Endodermal cell (in vitro differentiated cells): ENCODE measurements around the gene C14orf119. TPM values are rescaled to one million over a fixed set of nuclear protein-coding genes. Genes with fewer than 3 reads are reported as not detected.

Experiments used
- DNase-seq: peaks from one replicate; pipeline ENCODE4 v3.0.0-alpha.2; 2017
- H3K27ac ChIP-seq: 2 replicates; pipeline ENCODE4 v1.5.1; 2013; ENCODE audit warnings: mild to moderate bottlenecking, low read depth, low read length, moderate library complexity
- H3K27me3 ChIP-seq: 2 replicates; pipeline ENCODE4 v1.6.1; 2013; ENCODE audit warnings: mild to moderate bottlenecking, low read length, moderate library complexity; ENCODE audit not compliant: insufficient read depth, control insufficient read depth, poor library complexity, severe bottlenecking
- H3K36me3 ChIP-seq: 2 replicates; pipeline ENCODE4 v1.7.0; 2013; ENCODE audit warnings: mild to moderate bottlenecking, low read length, moderate library complexity; ENCODE audit not compliant: control insufficient read depth, insufficient read depth
- H3K4me1 ChIP-seq: one replicate; pipeline ENCODE4 v1.7.0; 2013; ENCODE audit warnings: low read length; ENCODE audit not compliant: control insufficient read depth, insufficient read depth
- H3K4me3 ChIP-seq: 2 replicates; pipeline ENCODE4 v1.5.1; 2013; ENCODE audit warnings: mild to moderate bottlenecking, low read length, moderate library complexity
- H3K9ac ChIP-seq: 2 replicates; pipeline ENCODE4 v1.6.1; 2013; ENCODE audit warnings: mild to moderate bottlenecking, low read length, moderate library complexity; ENCODE audit not compliant: poor library complexity, severe bottlenecking; ENCODE audit errors: extremely low read depth
- H3K9me3 ChIP-seq: 2 replicates; pipeline ENCODE4 v1.6.1; 2013; ENCODE audit warnings: mild to moderate bottlenecking, low read length, moderate library complexity; ENCODE audit not compliant: control insufficient read depth
- H3K27ac Mint-ChIP-seq: 2 replicates; pipeline ENCODE4 v1.8.0; 2020; ENCODE audit warnings: mixed read lengths
- H3K27me3 Mint-ChIP-seq: 2 replicates; pipeline ENCODE4 v1.8.0; 2021; ENCODE audit warnings: mild to moderate bottlenecking, mixed read lengths; ENCODE audit not compliant: insufficient read depth
- H3K36me3 Mint-ChIP-seq: 2 replicates; pipeline ENCODE4 v1.8.0; 2020; ENCODE audit warnings: low read depth, mixed read lengths
- H3K4me1 Mint-ChIP-seq: 2 replicates; pipeline ENCODE4 v1.8.0; 2020; ENCODE audit warnings: mixed read lengths
- H3K4me3 Mint-ChIP-seq: 2 replicates; pipeline ENCODE4 v1.8.0; 2020; ENCODE audit warnings: mild to moderate bottlenecking, moderate library complexity, mixed read lengths
- H3K9me3 Mint-ChIP-seq: 2 replicates; pipeline ENCODE4 v1.8.0; 2020; ENCODE audit warnings: mild to moderate bottlenecking, mixed read lengths
- CTCF ChIP-seq: fragments of 200-600 bp; sonication (generic); conservative IDR thresholded peaks from 2 replicates; pipeline ENCODE4 v1.5.0; 2021; ENCODE audit warnings: antibody characterized with exemption, mild to moderate bottlenecking
- WGBS, 2 experiments: methylation state at CpG; one replicate each; pipeline versions ENCODE4 v1.1.5 to v1.1.7; 2013; ENCODE audit warnings: missing lambda C conversion rate in 2 of 2, mixed read lengths in 1 of 2; ENCODE audit not compliant: insufficient coverage in 1 of 2, insufficient read length in 1 of 2; 5-methylcytosine and 5-hydroxymethylcytosine counted together
- total RNA-seq, 2 donors: library from RNA; stranded (reverse); fragmentation: NEBNext Ultra II Directional in 1 of 2; extraction: Animal tissue kit (Norgen Biotek cat#: 25700) in 1 of 2; gene quantifications; 2 replicates in 1 of 2; 3 replicates in 1 of 2; pipeline ENCODE4 v1.2.1, GENCODE V29; 2021

Gene C14orf119
- total RNA-seq, 2 donors from 2014 or later: 76.7 to 82.9 TPM

- no peaks in the 10 kb centered on the region for H3K27me3 ChIP-seq
- no peaks in the 10 kb centered on the region for H3K9me3 ChIP-seq
- H3K27ac Mint-ChIP-seq: no peak overlapping the region
- no peak overlapping the region for H3K27ac ChIP-seq
- H3K4me3 ChIP-seq: no peak overlapping the region
- H3K9ac ChIP-seq: no peak overlapping the region
- 93 to 97% methylated on average over 6 to 7 of the region's 7 CpGs for WGBS, 2 experiments
- no peaks in the 10 kb centered on the region for H3K27me3 Mint-ChIP-seq
- peaks cover 6% of the 10 kb centered on the region for H3K4me1 Mint-ChIP-seq
- no peak for TF ChIP-seq CTCF
- no peaks in the 10 kb centered on the region for H3K4me1 ChIP-seq
- no peak overlapping the region for H3K4me3 Mint-ChIP-seq
- H3K9me3 Mint-ChIP-seq: no peaks in the 10 kb centered on the region
- DNase-seq: no peak
- no peaks in the 10 kb centered on the region for H3K36me3 ChIP-seq
- H3K36me3 Mint-ChIP-seq: peaks cover 7% of the 10 kb centered on the region
Observed at GRCh38 chr14:23129759-23130316, 34.5 kb downstream of the C14orf119 start.

- Mint-ChIP-seq H3K36me3 (peaks cover 7% of the 10 kb centered on the region), H3K27ac (no peak overlapping the region), H3K9me3 (no peaks in the 10 kb centered on the region), H3K4me1 (peaks cover 3% of the 10 kb centered on the region), H3K27me3 (no peaks in the 10 kb centered on the region), H3K4me3 (no peak overlapping the region)
- no peak for DNase-seq
- H3K9ac ChIP-seq: no peak overlapping the region
- H3K9me3 ChIP-seq: no peaks in the 10 kb centered on the region
- no peaks in the 10 kb centered on the region for H3K4me1 ChIP-seq
- no peaks in the 10 kb centered on the region for H3K27me3 ChIP-seq
- WGBS, 2 experiments: 84 to 92% methylated on average over 2 to 3 of the region's 3 CpGs
- no peak overlapping the region for H3K27ac ChIP-seq
- TF ChIP-seq CTCF: no peak
- H3K4me3 ChIP-seq: no peak overlapping the region
- no peaks in the 10 kb centered on the region for H3K36me3 ChIP-seq
Observed at GRCh38 chr14:23130871-23131270, 35.6 kb downstream of the C14orf119 start.

GRCh38 chr14:23131482-23131881, 36.2 kb downstream of the C14orf119 start:
- no peaks in the 10 kb centered on the region for H3K9me3 Mint-ChIP-seq
- no peak overlapping the region for H3K27ac ChIP-seq
- 88 to 96% methylated on average over 4 to 5 of the region's 5 CpGs for WGBS, 2 experiments
- no peaks in the 10 kb centered on the region for H3K4me1 ChIP-seq
- no peak overlapping the region for H3K9ac ChIP-seq
- H3K4me3 ChIP-seq: no peak overlapping the region
- no peaks in the 10 kb centered on the region for H3K27me3 ChIP-seq
- TF ChIP-seq CTCF: no peak
- peaks cover 9% of the 10 kb centered on the region for H3K36me3 Mint-ChIP-seq
- H3K9me3 ChIP-seq: no peaks in the 10 kb centered on the region
- H3K27me3 Mint-ChIP-seq: no peaks in the 10 kb centered on the region
- H3K36me3 ChIP-seq: no peaks in the 10 kb centered on the region
- no peaks in the 10 kb centered on the region for H3K4me1 Mint-ChIP-seq
- no peak for DNase-seq
- H3K4me3 Mint-ChIP-seq: no peak overlapping the region
- no peak overlapping the region for H3K27ac Mint-ChIP-seq
